H1 (cell line): Measurements from ENCODE around the gene P3H1. TPM values are rescaled to one million over a fixed set of nuclear protein-coding genes. Genes with fewer than 3 reads are reported as not detected.

Experiments used
- BCL11A ChIP-seq, 2 experiments: IDR thresholded peaks; one replicate each; pipeline ENCODE4 v1.6.1; 2011; ENCODE audit warnings: low read depth in 2 of 2, low read length in 2 of 2, mild to moderate bottlenecking in 2 of 2
- RNF2 ChIP-seq: fragments of 200-900, 300-1000 bp; sonication (generic); IDR thresholded peaks from 2 replicates; pipeline ENCODE4 v1.7.1; 2016; ENCODE audit warnings: borderline replicate concordance, low read depth, mild to moderate bottlenecking, antibody characterized with exemption, low read length; ENCODE audit not compliant: poor library complexity, severe bottlenecking; ENCODE audit errors: missing control alignments
- SUZ12 ChIP-seq: fragments of 200-600 bp; sonication (generic); IDR thresholded peaks from 2 replicates; pipeline ENCODE4 v1.6.1; 2012; ENCODE audit warnings: mild to moderate bottlenecking, inconsistent platforms, low read length, moderate library complexity, mixed read lengths
- YY1 ChIP-seq: IDR thresholded peaks from 2 replicates; pipeline ENCODE4 v1.6.1; 2011; ENCODE audit warnings: low read depth, mild to moderate bottlenecking, low read length
- polyA plus RNA-seq, 7 experiments: library from polyadenylated mRNA; depleted of rRNA in 3 of 7; stranded (reverse) in 5 of 7; unstranded in 2 of 7; fragments of >200 nt in 5 of 7; fragments of 200-250 nt in 2 of 7; gene quantifications; 1 replicate in 5 of 7; 2 replicates in 1 of 7; 4 replicates in 1 of 7; pipeline versions ENCODE4 v1.2.1 to v1.2.3, GENCODE V29; 2011 to 2013; ENCODE audit warnings: missing spikeins in 2 of 7, mixed read lengths in 2 of 7
- total RNA-seq: library from RNA; stranded (reverse); fragmentation: NEBNext Ultra II Directional; extraction: Animal tissue kit (Norgen Biotek cat#: 25700); gene quantifications from 2 replicates; pipeline ENCODE4 v1.2.1, GENCODE V29; 2021

Gene P3H1
- total and polyA plus RNA-seq, 2 of the 8 experiments (the other 6 are each of a cell fraction or from before 2014, with no cell fraction given), result 58.4 to 87.5 TPM

DNA sequence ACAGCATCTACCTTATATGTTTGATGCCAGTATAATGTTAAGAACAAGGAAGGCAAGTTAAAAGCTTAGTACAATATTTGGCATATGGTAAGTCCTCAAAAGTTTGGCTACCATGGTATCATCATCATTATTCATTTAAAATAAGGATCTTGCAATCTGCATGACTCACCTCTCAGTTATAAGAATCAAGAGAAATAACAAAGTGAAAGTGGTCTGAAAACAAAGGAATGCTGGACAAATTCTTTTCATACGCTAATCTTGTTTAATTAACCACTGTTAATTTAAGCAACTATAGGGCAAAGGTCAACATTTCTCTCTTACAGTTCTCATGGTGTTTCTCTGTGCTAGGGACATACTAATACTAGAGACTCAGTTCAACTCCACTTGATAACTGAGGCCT lies 13.8 kb downstream of the P3H1 start (continued):
- TF ChIP-seq RNF2 (no peak), SUZ12 (no peak), BCL11A (IDR thresholded peaks at IDR 0.05; ENCODE audit: low read depth in 2 of 2, low read length in 2 of 2) (no peak), YY1 (no peak)
